Measurements from ENCODE around the gene TFF2.

GRCh38 chr21:42370894-42371654, 20.3 kb upstream of the TFF2 start:
- TF ChIP-seq CTCF (IDR thresholded peaks at IDR 0.05) = no peak
- no peak for TF ChIP-seq POLR2A (IDR thresholded peaks at IDR 0.05)
